GM06990 (cell line): ENCODE data around the gene HMGB1.
A peak's percentile ranks its signal among the peaks of the same experiment; 100 is the strongest.

Source experiments
- DNase-seq: peaks from one replicate; pipeline ENCODE4 v3.0.0-alpha.2; 2011; ENCODE audit not compliant: insufficient read length; ENCODE audit errors: extremely low read depth
- H3K27me3 ChIP-seq: replicated peaks from 2 replicates; pipeline ENCODE4 v1.6.0; 2011; ENCODE audit warnings: low read length; ENCODE audit not compliant: control insufficient read depth, insufficient read depth
- H3K36me3 ChIP-seq: 2 replicates; pipeline ENCODE4 v1.5.1; 2011; ENCODE audit warnings: low read length; ENCODE audit not compliant: control insufficient read depth, insufficient read depth
- H3K4me3 ChIP-seq: replicated peaks from 2 replicates; pipeline ENCODE4 v1.5.1; 2011; ENCODE audit warnings: low read depth, mild to moderate bottlenecking, control low read depth, low read length
- TF ChIP-seq, protein P1 (sequence below): IDR thresholded peaks from 2 replicates; pipeline ENCODE4 v1.5.1; 2011; ENCODE audit warnings: low read length, control low read depth, mild to moderate bottlenecking, inconsistent platforms; ENCODE audit not compliant: insufficient read depth, poor library complexity, severe bottlenecking

HMGB1 gene

DNA sequence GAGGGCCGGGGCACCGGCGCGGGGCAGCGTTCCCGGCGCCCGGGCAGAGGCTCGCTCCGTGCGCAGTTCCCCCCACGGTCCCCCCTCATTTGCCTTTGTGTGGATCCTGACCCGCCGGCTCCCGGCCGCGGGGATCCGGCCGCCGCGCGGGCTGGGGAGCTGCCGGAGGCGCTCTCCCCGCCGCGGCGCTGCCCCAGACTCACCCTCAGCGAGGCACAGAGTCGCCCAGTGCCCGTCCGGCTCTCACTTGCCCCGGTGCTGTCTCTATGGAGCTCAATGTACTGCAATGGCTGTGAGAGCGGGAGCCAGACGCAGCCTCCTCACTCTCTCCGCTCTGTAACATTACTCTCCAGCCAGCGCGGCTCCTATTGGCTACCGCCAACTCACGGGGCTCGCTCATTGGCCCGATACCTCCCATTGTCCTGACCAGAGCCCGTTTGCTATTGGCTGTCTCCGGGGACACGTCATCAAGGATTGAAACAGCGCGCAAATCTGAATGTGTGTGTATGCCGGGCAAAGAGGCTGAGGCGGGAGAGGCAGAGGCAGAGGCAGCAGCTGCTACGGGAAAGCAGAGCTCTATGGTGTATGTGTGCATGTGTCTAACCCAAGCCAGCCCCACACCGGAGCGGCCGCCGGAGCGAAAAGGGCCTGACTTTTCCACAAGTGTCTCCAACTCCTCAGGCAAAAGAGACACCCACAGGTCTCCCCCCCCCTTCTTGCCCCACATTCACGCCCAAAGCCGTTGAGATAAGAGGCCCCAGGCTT is at the start of gene HMGB1:
HMGB1 (minus strand) TSS at position 344 of the 765 bp plus-strand sequence. CDS start 2,256 bp downstream, outside the sequence.
- H3K36me3 ChIP-seq = no peaks in the 10 kb centered on the region
- H3K27me3 ChIP-seq = no peaks in the 10 kb centered on the region
- H3K4me3 ChIP-seq = peak within 1 kb of the TSS; percentile 75
- TF ChIP-seq, protein P1, sequence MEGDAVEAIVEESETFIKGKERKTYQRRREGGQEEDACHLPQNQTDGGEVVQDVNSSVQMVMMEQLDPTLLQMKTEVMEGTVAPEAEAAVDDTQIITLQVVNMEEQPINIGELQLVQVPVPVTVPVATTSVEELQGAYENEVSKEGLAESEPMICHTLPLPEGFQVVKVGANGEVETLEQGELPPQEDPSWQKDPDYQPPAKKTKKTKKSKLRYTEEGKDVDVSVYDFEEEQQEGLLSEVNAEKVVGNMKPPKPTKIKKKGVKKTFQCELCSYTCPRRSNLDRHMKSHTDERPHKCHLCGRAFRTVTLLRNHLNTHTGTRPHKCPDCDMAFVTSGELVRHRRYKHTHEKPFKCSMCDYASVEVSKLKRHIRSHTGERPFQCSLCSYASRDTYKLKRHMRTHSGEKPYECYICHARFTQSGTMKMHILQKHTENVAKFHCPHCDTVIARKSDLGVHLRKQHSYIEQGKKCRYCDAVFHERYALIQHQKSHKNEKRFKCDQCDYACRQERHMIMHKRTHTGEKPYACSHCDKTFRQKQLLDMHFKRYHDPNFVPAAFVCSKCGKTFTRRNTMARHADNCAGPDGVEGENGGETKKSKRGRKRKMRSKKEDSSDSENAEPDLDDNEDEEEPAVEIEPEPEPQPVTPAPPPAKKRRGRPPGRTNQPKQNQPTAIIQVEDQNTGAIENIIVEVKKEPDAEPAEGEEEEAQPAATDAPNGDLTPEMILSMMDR = no peak
- peak; percentile 92 for DNase-seq

DNA sequence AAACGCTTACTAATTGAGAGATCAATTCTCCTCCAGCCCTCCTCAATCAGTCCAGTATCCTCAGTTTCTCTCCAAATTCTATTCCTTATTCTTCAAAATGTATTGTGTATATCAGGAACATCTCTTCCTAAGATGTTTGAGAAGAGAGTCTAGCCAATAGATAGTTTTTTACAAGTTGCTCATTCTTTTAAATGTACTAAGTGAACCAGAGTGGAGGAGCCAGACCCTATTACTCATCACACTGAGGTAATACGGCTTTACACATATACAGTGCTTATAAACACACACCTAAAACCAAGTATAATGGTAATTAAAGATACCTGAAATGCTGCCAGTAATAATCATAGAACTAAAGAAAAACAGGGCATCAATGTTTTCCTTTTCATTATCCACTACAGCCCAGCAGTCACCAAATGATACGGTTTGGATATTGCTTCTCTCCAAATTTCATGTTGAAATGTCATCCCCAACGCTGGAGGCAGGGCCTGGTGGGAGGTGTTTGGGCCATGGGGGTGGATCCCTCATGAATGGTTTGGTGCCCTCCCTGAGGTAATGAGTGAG is 45.2 kb upstream of the HMGB1 start:
- Histone ChIP-seq H3K4me3 (no peak overlapping the region), H3K27me3 (no peaks in the 10 kb centered on the region; the same call in 1 of the 2 replicates), H3K36me3 (no peaks in the 10 kb centered on the region)
- TF ChIP-seq, protein P1 = no peak
- DNase-seq = no peak

DNA sequence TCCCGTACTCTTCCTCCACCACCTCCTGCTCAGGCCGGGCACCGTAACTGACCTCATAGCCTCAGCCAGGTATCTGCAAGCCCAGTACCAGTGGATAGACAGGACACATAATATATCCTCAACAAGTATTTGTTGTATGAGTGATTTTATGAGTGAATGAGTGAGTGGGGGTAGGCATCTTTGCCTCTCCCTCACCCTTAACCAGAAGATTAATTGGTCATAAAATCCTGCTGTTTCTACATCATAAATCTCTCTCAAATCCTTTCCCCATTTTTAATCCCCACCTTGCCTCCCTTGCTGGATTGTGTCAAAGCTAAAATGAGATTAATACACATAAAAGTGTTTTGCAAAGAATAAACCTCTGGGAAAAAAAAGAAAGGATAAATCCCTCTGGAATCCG is 44.4 kb upstream of the HMGB1 start:
- H3K27me3 ChIP-seq = no peaks in the 10 kb centered on the region; the same call in 1 of the 2 replicates
- H3K4me3 ChIP-seq = no peak overlapping the region
- TF ChIP-seq, protein P1 = no peak
- H3K36me3 ChIP-seq = no peaks in the 10 kb centered on the region
- DNase-seq = no peak

DNA sequence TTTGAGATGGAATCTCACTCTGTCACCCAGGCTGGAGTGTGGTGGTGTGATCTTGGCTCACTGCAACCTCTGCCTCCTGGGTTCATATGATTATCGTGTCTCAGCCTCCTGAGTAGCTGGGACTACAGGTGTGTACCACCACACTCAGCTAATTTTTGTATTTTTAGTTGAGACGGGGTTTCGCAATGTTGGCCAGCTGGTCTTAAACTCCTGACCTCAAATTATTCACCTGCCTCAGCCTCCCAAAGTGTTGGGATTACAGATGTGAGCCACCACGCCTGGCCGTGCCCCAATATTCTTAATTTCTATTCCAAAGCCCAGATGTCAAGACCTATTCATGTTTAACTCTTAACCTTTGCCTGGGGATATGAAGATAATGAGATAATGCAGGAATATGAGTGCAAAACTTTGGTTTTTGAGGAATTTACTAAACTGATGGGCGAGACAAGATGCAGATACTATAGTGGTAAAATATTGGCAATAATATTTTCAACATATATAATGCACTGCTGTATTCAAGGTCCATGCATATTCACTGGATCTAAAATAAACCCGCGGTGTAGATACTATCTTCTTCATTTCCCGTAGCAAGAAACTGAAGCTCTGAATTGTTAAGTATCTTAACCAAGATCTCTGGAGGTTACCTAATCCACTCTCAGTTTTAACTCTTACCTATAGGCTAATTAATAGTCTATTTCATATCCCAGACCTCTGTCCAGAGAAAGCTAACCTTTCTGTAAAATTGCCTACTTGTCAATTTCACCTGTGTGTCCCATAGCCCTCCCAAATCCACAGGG is 43.7 kb upstream of the HMGB1 start:
- no peaks in the 10 kb centered on the region for H3K36me3 ChIP-seq
- H3K27me3 ChIP-seq = no peaks in the 10 kb centered on the region
- TF ChIP-seq, protein P1 = no peak
- DNase-seq = no peak
- H3K4me3 ChIP-seq = no peak overlapping the region

DNA sequence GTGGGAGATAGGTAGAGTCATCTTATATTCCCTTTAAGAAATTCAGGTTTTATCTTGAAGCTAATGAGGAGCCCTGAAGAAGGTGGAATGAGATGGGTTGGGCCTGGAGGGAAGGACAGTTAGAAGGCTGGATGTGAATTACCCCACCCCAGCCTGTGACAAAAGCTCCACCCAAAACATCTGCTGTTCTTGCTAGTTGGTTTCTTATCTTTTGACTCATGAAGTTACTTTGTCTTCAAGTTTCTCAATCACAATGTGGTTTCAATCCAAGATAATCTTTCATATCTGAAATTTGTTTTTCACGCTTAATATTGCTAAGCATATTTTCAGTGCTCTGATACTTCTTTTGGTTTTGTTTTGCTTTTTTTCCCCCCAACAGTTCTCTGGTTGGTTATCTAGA is 38.3 kb upstream of the HMGB1 start:
- Histone ChIP-seq H3K4me3 (no peak overlapping the region), H3K36me3 (no peaks in the 10 kb centered on the region), H3K27me3 (no peaks in the 10 kb centered on the region)
- TF ChIP-seq, protein P1 = no peak
- peak; percentile 44 for DNase-seq
